SK-N-MC (cell line): ENCODE results near the gene HLA-E.

Experiments used
- EZH2 ChIP-seq: fragments of 200-600 bp; sonication (generic); IDR thresholded peaks from one replicate; pipeline ENCODE4 v1.6.1; 2017; ENCODE audit warnings: antibody characterized with exemption
- FOXP2 ChIP-seq: optimal IDR thresholded peaks from 2 replicates; pipeline ENCODE3; 2011; ENCODE audit warnings: mild to moderate bottlenecking, moderate library complexity; ENCODE audit not compliant: insufficient read depth; ENCODE audit errors: extremely low read length, control extremely low read depth
- POLR2AphosphoS5 ChIP-seq: IDR thresholded peaks from 2 replicates; pipeline ENCODE4 v1.6.1; 2012; ENCODE audit warnings: mild to moderate bottlenecking, low read depth, low read length, borderline replicate concordance

GRCh38 chr6:30495993-30496392 is 6.7 kb downstream of the HLA-E start:
- no peak for TF ChIP-seq EZH2
- no peak for TF ChIP-seq POLR2AphosphoS5
- TF ChIP-seq FOXP2: no peak
